B cell (primary cell): ENCODE data around the gene ARHGEF39. TPM values are rescaled to one million over a fixed set of nuclear protein-coding genes. Genes with fewer than 3 reads are reported as not detected.

ENCODE experiments used
- ATAC-seq: fragments of 200-7000 bp; cut with Tn5 transposase; one replicate; pipeline ENCODE4 v1.10.0; 2021; ENCODE audit warnings: low read depth, mild to moderate bottlenecking, moderate number of reproducible peaks, moderate library complexity
- CTCF ChIA-PET: fragments of 350-600 bp; sonication (Branson Sonifier 250); formaldehyde crosslinking; loops from one replicate; lab custom pipeline; 2021; ENCODE audit warnings: antibody characterized with exemption, inconsistent platforms; lab: Charles Lee
- POLR2A ChIA-PET: fragments of 350-600 bp; sonication (Branson Sonifier 250); formaldehyde crosslinking; loops from one replicate; lab custom pipeline; 2021; ENCODE audit warnings: antibody characterized with exemption; lab: Charles Lee
- DNase-seq: peaks from one replicate; pipeline ENCODE4 v3.0.0; 2013
- H2AFZ ChIP-seq: 2 replicates; pipeline ENCODE4 v1.6.1; 2012; ENCODE audit warnings: mild to moderate bottlenecking, low read depth, low read length; ENCODE audit not compliant: insufficient read depth, poor library complexity, severe bottlenecking
- H3K27ac ChIP-seq, 2 donors: 1 replicate in 1 of 2; 2 replicates in 1 of 2; pipeline ENCODE4 v1.5.1; 2012 to 2013; ENCODE audit warnings: low read length in 2 of 2, mild to moderate bottlenecking in 2 of 2, moderate library complexity in 1 of 2
- H3K27me3 ChIP-seq, 4 experiments: fragments of 200-600 bp in 1 of 4; sonication (generic) in 1 of 4; replicated peaks in 1 of 4; 1 replicate in 2 of 4; 2 replicates in 2 of 4; pipeline versions ENCODE4 v1.6.1 to v1.7.0; 2013 to 2016; ENCODE audit warnings: low read length in 3 of 4, mild to moderate bottlenecking in 2 of 4, mixed read lengths in 1 of 4, moderate library complexity in 1 of 4; ENCODE audit not compliant: insufficient read depth in 4 of 4, control insufficient read depth in 3 of 4; ENCODE audit errors: control extremely low read depth in 1 of 4
- H3K36me3 ChIP-seq, 2 experiments: replicated peaks in 1 of 2; 1 replicate in 1 of 2; 2 replicates in 1 of 2; pipeline versions ENCODE4 v1.6.1 to v1.7.1; 2013; ENCODE audit warnings: low read length in 1 of 2; ENCODE audit not compliant: insufficient read depth in 2 of 2, control insufficient read depth in 1 of 2; ENCODE audit errors: control extremely low read depth in 1 of 2, extremely low read depth in 1 of 2
- H3K4me1 ChIP-seq, 2 donors: fragments of 200-600 bp in 1 of 2; sonication (generic) in 1 of 2; 1 replicate in 1 of 2; 2 replicates in 1 of 2; pipeline versions ENCODE4 v1.5.1 to v1.6.1; 2013 to 2017; ENCODE audit warnings: low read length in 2 of 2; ENCODE audit not compliant: control insufficient read depth in 2 of 2, insufficient read depth in 2 of 2
- H3K4me2 ChIP-seq: replicated peaks from 2 replicates; pipeline ENCODE3; 2012; ENCODE audit warnings: mild to moderate bottlenecking, low read depth, low read length; ENCODE audit not compliant: poor library complexity, severe bottlenecking
- H3K4me3 ChIP-seq, 5 experiments: fragments of 200-600 bp in 1 of 5; sonication (generic) in 1 of 5; 1 replicate in 3 of 5; 2 replicates in 2 of 5; pipeline versions ENCODE4 v1.5.1 to v1.7.0; 2011 to 2016; ENCODE audit warnings: low read length in 4 of 5, mild to moderate bottlenecking in 4 of 5, low read depth in 2 of 5, control low read depth in 1 of 5, moderate library complexity in 1 of 5; ENCODE audit not compliant: insufficient read depth in 1 of 5; ENCODE audit errors: control extremely low read depth in 1 of 5, extremely low read depth in 1 of 5
- H3K79me2 ChIP-seq: fragments of 200-600 bp; sonication (generic); one replicate; pipeline ENCODE4 v1.6.0; 2016; ENCODE audit warnings: low read length; ENCODE audit not compliant: control insufficient read depth, insufficient read depth
- H3K9ac ChIP-seq: fragments of 200-600 bp; sonication (generic); 2 replicates; pipeline ENCODE4 v1.6.1; 2017; ENCODE audit warnings: mild to moderate bottlenecking, low read length, moderate library complexity
- H3K9me3 ChIP-seq, 3 donors: one replicate each; pipeline versions ENCODE4 v1.6.1 to v1.7.1; 2013; ENCODE audit warnings: low read length in 2 of 3; ENCODE audit not compliant: control insufficient read depth in 2 of 3, insufficient read depth in 1 of 3; ENCODE audit errors: control extremely low read depth in 1 of 3
- H4K20me1 ChIP-seq: 2 replicates; pipeline ENCODE4 v1.6.0; 2012; ENCODE audit warnings: mild to moderate bottlenecking, low read length; ENCODE audit not compliant: insufficient read depth, control insufficient read depth, poor library complexity, severe bottlenecking
- H3K27ac Mint-ChIP-seq: one replicate; pipeline ENCODE4 v1.8.0; 2021; ENCODE audit warnings: mixed read lengths
- H3K27me3 Mint-ChIP-seq: one replicate; pipeline ENCODE4 v1.8.0; 2021; ENCODE audit warnings: mixed read lengths
- H3K4me1 Mint-ChIP-seq: one replicate; pipeline ENCODE4 v1.8.0; 2021; ENCODE audit warnings: mixed read lengths
- H3K4me3 Mint-ChIP-seq: one replicate; pipeline ENCODE4 v1.8.0; 2021; ENCODE audit warnings: mixed read lengths
- H3K9me3 Mint-ChIP-seq: one replicate; pipeline ENCODE4 v1.8.0; 2022; ENCODE audit warnings: mixed read lengths; ENCODE audit not compliant: insufficient read depth
- EZH2 ChIP-seq: IDR thresholded peaks from 2 replicates; pipeline ENCODE4 v1.6.1; 2012; ENCODE audit warnings: borderline replicate concordance, low read depth, mild to moderate bottlenecking, moderate library complexity, low read length; ENCODE audit not compliant: insufficient read depth, poor library complexity, severe bottlenecking
- WGBS: methylation state at CpG from one replicate; pipeline ENCODE4 v1.1.5; 2013; ENCODE audit warnings: missing lambda C conversion rate; ENCODE audit not compliant: insufficient coverage; 5-methylcytosine and 5-hydroxymethylcytosine counted together
- intact Hi-C: fragments of 100-400 bp; cut with micrococcal nuclease; formaldehyde crosslinking; loops from one replicate; pipeline ENCODE4 v1.10.0; 2022
- polyA plus RNA-seq: library from polyadenylated mRNA; depleted of rRNA; stranded (reverse); fragments of >200 nt; gene quantifications from 2 replicates; pipeline ENCODE4 v1.2.3, GENCODE V29; 2012
- total RNA-seq, 2 donors: library from RNA; stranded (reverse); fragments of 120-200 nt in 1 of 2; gene quantifications; 1 replicate in 1 of 2; 2 replicates in 1 of 2; pipeline versions ENCODE4 v1.2.3 to v1.2.4, GENCODE V29; 2013 to 2022
- TF ChIP-seq, protein P1 (sequence below): fragments of 200-600 bp; IDR thresholded peaks from one replicate; pipeline ENCODE4 v1.8.0; 2022; ENCODE audit warnings: antibody characterized with exemption, mild to moderate bottlenecking

Gene ARHGEF39
- total and polyA plus RNA-seq, 2 donors (not counting 1 experiment from before 2014, with no cell fraction given): 0.40 to 0.62 TPM

DNA sequence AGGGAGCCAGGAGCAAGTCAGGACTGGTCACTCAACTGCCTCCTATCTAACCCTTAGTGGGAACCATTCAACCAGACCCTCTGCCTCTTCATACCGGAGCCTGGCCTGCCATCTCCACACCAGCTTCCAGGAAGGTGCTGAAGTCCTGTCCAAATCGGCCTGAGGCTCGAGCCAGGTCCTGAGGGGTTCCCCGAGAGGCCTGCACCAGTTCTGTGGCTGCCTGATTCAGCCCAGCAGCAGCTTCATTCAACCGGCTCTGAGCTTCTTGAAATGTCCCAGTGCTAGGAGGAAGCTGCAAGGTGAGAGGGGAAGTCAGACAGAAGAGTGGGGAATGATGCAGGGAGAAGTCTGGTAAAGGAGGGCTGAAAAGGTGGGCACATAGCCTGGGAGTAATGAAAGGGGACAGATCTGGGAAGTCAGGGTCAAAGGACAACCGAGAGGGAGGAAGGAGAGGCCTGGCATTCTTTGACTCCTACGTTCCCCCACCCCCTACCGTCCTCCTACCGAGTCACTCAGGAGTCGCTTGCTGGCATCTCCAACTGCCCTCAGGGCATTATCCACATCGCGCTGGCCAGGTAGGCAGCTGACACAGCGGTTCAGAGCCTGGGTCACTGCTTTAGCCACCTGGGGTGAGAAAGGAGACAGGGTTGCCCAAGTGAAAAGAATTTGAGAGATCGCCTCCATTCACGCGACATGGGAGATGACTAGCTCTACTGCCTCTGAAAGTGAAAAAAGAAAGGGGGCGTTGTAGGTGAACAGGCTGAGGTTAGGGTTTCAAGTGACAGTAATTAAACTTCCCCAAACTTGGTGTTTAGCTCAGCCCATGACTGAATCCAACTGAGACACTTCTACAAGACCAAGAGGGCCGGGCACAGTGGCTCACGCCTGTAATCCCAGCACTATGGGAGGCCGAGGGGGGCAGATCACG is 46.8 kb upstream of the ARHGEF39 start:
- H3K27ac Mint-ChIP-seq: no peak overlapping the region
- Histone ChIP-seq H3K4me1 (no peaks in the 10 kb centered on the region), H4K20me1 (peaks cover 17% of the 10 kb centered on the region), H3K4me3 (no peak overlapping the region), H3K27ac (no peak overlapping the region), H3K36me3 (peaks cover 8 to 91% of the 10 kb centered on the region in 2 experiments), H3K79me2 (peaks cover 39% of the 10 kb centered on the region), H3K9me3 (no peaks in the 10 kb centered on the region), H3K9ac (no peak overlapping the region), H3K27me3 (no peaks in the 10 kb centered on the region), H3K4me2 (no peak overlapping the region), H2AFZ (no peak overlapping the region)
- WGBS: 97% methylated on average over 13 of the region's 21 CpGs
- peaks cover 1% of the 10 kb centered on the region for H3K4me1 Mint-ChIP-seq
- TF ChIP-seq, protein P1, sequence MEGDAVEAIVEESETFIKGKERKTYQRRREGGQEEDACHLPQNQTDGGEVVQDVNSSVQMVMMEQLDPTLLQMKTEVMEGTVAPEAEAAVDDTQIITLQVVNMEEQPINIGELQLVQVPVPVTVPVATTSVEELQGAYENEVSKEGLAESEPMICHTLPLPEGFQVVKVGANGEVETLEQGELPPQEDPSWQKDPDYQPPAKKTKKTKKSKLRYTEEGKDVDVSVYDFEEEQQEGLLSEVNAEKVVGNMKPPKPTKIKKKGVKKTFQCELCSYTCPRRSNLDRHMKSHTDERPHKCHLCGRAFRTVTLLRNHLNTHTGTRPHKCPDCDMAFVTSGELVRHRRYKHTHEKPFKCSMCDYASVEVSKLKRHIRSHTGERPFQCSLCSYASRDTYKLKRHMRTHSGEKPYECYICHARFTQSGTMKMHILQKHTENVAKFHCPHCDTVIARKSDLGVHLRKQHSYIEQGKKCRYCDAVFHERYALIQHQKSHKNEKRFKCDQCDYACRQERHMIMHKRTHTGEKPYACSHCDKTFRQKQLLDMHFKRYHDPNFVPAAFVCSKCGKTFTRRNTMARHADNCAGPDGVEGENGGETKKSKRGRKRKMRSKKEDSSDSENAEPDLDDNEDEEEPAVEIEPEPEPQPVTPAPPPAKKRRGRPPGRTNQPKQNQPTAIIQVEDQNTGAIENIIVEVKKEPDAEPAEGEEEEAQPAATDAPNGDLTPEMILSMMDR: no peak
- TF ChIP-seq EZH2: no peak
- H3K4me3 Mint-ChIP-seq: no peak overlapping the region
- CTCF ChIA-PET: interaction anchor here (1.2 to 20.4 kb wide), 5 partner anchors 15 to 112 kb away, joined by 3 to 195 read pairs (median 3); partner anchors contain the start of genes TLN1 and TPM2
- no peaks in the 10 kb centered on the region for H3K9me3 Mint-ChIP-seq
- intact Hi-C loops: no loop called here
- no peaks in the 10 kb centered on the region for H3K27me3 Mint-ChIP-seq
- POLR2A ChIA-PET: no interaction called here
- no peak for DNase-seq
- no peak for ATAC-seq
